Measurements from ENCODE around the gene H2BK1. TPM values are rescaled to one million over a fixed set of nuclear protein-coding genes. Genes with fewer than 3 reads are reported as not detected.

The H2BK1 gene
- total and polyA plus RNA-seq, 2 of the 13 experiments (the other 11 are each of a cell fraction or from before 2014, with no cell fraction given): not detected

DNA sequence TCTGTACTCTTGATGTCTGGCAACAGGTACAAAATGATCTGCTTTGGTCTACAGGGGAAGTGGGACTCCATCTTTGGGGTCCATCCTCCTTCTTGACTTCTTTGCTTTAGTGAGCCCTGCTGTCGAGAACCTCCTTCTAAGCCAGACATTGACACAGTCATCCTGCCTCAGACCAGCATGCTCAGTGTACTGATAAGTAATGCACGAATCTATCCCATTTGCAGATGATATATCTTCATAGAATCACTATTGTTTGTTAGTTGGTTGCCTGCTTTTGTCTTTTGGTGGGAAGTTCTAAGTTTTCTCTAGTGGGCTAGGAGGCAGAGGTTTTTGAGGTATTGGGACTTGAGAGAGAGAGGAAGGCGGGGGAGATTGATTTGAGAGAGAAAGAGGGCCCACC, 8.9 kb downstream of the H2BK1 start:
- DNase-seq (ENCODE audit: low spot score) (no peak), FAIRE-seq (no peak), ATAC-seq (no peak)
- CTCF ChIA-PET (ENCODE audit: low intra/inter-chr PET ratio, low total read pairs): no interaction called here
- H4K20me1 ChIP-seq (ENCODE audit: insufficient read depth, low read length): 0 out of 2 replicates have a peak, but pooled peaks cover 3% of the 10 kb centered on the region
- H3K4me2 ChIP-seq (ENCODE audit: low read depth, low read length): no peak overlapping the region
- H3K9ac ChIP-seq (ENCODE audit: insufficient read depth, low read depth, low read length): no peak overlapping the region
- H3K4me3 ChIP-seq (replicated peaks in 1 of 3; ENCODE audit: insufficient read depth in 1 of 3, low read depth in 2 of 3, low read length in 3 of 3): no peak overlapping the region
- intact Hi-C loops (cut with micrococcal nuclease; ENCODE audit: unreplicated experiment) (no loop called here), in situ Hi-C loops (cut with HindIII; ENCODE audit: extremely low pct_ligation_motif_present, low pct_unique_long_range_greater_than_20kb) (no loop called here)
- no peaks in the 10 kb centered on the region for H3K79me2 ChIP-seq (ENCODE audit: insufficient read depth, low read length)
- H3K27ac ChIP-seq (ENCODE audit: extremely low read length, insufficient read depth, low read length): no peak overlapping the region
- no TSS peak for BruUV-seq (replicated peaks)
- no peaks in the 10 kb centered on the region for H3K36me3 ChIP-seq (replicated peaks in 1 of 2; ENCODE audit: control insufficient read depth in 1 of 2, insufficient read depth in 2 of 2, low read length in 2 of 2)
- peaks cover 14 to 90% of the 10 kb centered on the region in 2 experiments for H3K27me3 ChIP-seq (ENCODE audit: control insufficient read depth in 1 of 2, insufficient read depth in 2 of 2, low read length in 2 of 2)
- H3K9me3 ChIP-seq (ENCODE audit: low read length): no peaks in the 10 kb centered on the region
- WGBS (ENCODE audit: low lambda C conversion rate): 0% methylated on average over 3 of the region's 3 CpGs
- H3K4me1 ChIP-seq (ENCODE audit: insufficient read depth, low read length): no peaks in the 10 kb centered on the region
- H2AFZ ChIP-seq (ENCODE audit: low read length): no peak overlapping the region
- POLR2A ChIA-PET: no interaction called here
- no peak for TF ChIP-seq ZNF850 (CRISPR knock-in tag; conservative IDR thresholded peaks at IDR 0.05)
- TF ChIP-seq GFI1 (CRISPR knock-in tag; IDR thresholded peaks at IDR 0.05; ENCODE audit: borderline replicate concordance): no peak
- no peak for TF ChIP-seq PHF8 (CRISPR knock-in tag; IDR thresholded peaks at IDR 0.05)
- TF ChIP-seq, protein P1, sequence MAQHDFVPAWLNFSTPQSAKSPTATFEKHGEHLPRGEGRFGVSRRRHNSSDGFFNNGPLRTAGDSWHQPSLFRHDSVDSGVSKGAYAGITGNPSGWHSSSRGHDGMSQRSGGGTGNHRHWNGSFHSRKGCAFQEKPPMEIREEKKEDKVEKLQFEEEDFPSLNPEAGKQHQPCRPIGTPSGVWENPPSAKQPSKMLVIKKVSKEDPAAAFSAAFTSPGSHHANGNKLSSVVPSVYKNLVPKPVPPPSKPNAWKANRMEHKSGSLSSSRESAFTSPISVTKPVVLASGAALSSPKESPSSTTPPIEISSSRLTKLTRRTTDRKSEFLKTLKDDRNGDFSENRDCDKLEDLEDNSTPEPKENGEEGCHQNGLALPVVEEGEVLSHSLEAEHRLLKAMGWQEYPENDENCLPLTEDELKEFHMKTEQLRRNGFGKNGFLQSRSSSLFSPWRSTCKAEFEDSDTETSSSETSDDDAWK (CRISPR knock-in tag; IDR thresholded peaks at IDR 0.05): no peak
- TF ChIP-seq, protein P2, sequence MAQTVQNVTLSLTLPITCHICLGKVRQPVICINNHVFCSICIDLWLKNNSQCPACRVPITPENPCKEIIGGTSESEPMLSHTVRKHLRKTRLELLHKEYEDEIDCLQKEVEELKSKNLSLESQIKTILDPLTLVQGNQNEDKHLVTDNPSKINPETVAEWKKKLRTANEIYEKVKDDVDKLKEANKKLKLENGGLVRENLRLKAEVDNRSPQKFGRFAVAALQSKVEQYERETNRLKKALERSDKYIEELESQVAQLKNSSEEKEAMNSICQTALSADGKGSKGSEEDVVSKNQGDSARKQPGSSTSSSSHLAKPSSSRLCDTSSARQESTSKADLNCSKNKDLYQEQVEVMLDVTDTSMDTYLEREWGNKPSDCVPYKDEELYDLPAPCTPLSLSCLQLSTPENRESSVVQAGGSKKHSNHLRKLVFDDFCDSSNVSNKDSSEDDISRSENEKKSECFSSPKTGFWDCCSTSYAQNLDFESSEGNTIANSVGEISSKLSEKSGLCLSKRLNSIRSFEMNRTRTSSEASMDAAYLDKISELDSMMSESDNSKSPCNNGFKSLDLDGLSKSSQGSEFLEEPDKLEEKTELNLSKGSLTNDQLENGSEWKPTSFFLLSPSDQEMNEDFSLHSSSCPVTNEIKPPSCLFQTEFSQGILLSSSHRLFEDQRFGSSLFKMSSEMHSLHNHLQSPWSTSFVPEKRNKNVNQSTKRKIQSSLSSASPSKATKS (CRISPR knock-in tag; IDR thresholded peaks at IDR 0.05): no peak
- TF ChIP-seq MTA3 (CRISPR knock-in tag; IDR thresholded peaks at IDR 0.05): no peak
- TF ChIP-seq ZNF713 (CRISPR knock-in tag; IDR thresholded peaks at IDR 0.05): no peak
- TF ChIP-seq, protein P3, sequence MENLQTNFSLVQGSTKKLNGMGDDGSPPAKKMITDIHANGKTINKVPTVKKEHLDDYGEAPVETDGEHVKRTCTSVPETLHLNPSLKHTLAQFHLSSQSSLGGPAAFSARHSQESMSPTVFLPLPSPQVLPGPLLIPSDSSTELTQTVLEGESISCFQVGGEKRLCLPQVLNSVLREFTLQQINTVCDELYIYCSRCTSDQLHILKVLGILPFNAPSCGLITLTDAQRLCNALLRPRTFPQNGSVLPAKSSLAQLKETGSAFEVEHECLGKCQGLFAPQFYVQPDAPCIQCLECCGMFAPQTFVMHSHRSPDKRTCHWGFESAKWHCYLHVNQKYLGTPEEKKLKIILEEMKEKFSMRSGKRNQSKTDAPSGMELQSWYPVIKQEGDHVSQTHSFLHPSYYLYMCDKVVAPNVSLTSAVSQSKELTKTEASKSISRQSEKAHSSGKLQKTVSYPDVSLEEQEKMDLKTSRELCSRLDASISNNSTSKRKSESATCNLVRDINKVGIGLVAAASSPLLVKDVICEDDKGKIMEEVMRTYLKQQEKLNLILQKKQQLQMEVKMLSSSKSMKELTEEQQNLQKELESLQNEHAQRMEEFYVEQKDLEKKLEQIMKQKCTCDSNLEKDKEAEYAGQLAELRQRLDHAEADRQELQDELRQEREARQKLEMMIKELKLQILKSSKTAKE (CRISPR knock-in tag; IDR thresholded peaks at IDR 0.05; ENCODE audit: borderline replicate concordance): no peak
- no peak for TF ChIP-seq AGO2 (optimal IDR thresholded peaks at IDR 0.05; ENCODE audit: low read depth, low read length)
- TF ChIP-seq ZNF274 (CRISPR knock-in tag; IDR thresholded peaks at IDR 0.05): no peak
- no peak for TF ChIP-seq ZNF501 (CRISPR knock-in tag; IDR thresholded peaks at IDR 0.05)
- TF ChIP-seq, protein P4, sequence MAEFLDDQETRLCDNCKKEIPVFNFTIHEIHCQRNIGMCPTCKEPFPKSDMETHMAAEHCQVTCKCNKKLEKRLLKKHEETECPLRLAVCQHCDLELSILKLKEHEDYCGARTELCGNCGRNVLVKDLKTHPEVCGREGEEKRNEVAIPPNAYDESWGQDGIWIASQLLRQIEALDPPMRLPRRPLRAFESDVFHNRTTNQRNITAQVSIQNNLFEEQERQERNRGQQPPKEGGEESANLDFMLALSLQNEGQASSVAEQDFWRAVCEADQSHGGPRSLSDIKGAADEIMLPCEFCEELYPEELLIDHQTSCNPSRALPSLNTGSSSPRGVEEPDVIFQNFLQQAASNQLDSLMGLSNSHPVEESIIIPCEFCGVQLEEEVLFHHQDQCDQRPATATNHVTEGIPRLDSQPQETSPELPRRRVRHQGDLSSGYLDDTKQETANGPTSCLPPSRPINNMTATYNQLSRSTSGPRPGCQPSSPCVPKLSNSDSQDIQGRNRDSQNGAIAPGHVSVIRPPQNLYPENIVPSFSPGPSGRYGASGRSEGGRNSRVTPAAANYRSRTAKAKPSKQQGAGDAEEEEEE (CRISPR knock-in tag; IDR thresholded peaks at IDR 0.05; ENCODE audit: borderline replicate concordance): no peak
- TF ChIP-seq ZNF879 (CRISPR knock-in tag; IDR thresholded peaks at IDR 0.05): no peak
- TF ChIP-seq, protein P5, sequence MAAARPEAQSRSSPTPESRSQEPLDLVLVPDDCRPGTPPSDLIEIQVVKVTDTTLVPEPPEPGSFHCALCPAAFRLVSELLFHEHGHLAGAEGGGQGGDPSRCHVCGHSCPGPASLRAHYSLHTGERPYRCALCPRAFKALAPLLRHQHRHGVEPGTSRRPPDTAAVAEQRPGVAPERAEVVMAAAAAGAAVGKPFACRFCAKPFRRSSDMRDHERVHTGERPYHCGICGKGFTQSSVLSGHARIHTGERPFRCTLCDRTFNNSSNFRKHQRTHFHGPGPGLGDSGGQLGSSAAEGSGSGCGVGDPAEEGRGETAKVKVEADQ (CRISPR knock-in tag; IDR thresholded peaks at IDR 0.05; ENCODE audit: borderline replicate concordance): no peak
- TF ChIP-seq SRSF4 (IDR thresholded peaks at IDR 0.05; ENCODE audit: low read depth, low read length, poor library complexity, severe bottlenecking): no peak
- TF ChIP-seq, protein P6, sequence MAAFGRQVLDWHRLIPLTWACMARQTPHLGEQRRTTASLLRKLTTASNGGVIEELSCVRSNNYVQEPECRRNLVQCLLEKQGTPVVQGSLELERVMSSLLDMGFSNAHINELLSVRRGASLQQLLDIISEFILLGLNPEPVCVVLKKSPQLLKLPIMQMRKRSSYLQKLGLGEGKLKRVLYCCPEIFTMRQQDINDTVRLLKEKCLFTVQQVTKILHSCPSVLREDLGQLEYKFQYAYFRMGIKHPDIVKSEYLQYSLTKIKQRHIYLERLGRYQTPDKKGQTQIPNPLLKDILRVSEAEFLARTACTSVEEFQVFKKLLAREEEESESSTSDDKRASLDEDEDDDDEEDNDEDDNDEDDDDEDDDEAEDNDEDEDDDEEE (CRISPR knock-in tag; IDR thresholded peaks at IDR 0.05): no peak
